HepG2 (cell line): Measurements from ENCODE around the gene DAZAP1. TPM values are rescaled to one million over a fixed set of nuclear protein-coding genes. Genes with fewer than 3 reads are reported as not detected.

Experiments
- BRCA1 ChIP-seq: sonication (generic); formaldehyde crosslinking; IDR thresholded peaks from 2 replicates; pipeline ENCODE4 v1.4.0; 2020; ENCODE audit warnings: missing genetic modification reagents
- CHCHD3 ChIP-seq: sonication (generic); formaldehyde crosslinking; IDR thresholded peaks from 2 replicates; pipeline ENCODE4 v1.8.0; 2022; ENCODE audit warnings: mild to moderate bottlenecking, missing genetic modification reagents, moderate library complexity
- GZF1 ChIP-seq: sonication (generic); formaldehyde crosslinking; IDR thresholded peaks from 2 replicates; pipeline ENCODE4 v1.5.1; 2020; ENCODE audit warnings: mild to moderate bottlenecking, missing genetic modification reagents
- HDAC2 ChIP-seq: sonication (generic); formaldehyde crosslinking; IDR thresholded peaks from 2 replicates; pipeline ENCODE4 v1.4.0; 2020; ENCODE audit warnings: missing genetic modification reagents
- HNF4A ChIP-seq: sonication (generic); formaldehyde crosslinking; IDR thresholded peaks from 2 replicates; pipeline ENCODE4 v1.4.0; 2020; ENCODE audit warnings: missing genetic modification reagents
- MED8 ChIP-seq: sonication (generic); formaldehyde crosslinking; IDR thresholded peaks from 2 replicates; pipeline ENCODE4 v1.8.1; 2023; ENCODE audit warnings: mild to moderate bottlenecking, missing genetic modification reagents; ENCODE audit not compliant: insufficient replicate concordance
- MTA1 ChIP-seq: sonication (generic); formaldehyde crosslinking; IDR thresholded peaks from 2 replicates; pipeline ENCODE4 v1.4.0; 2020; ENCODE audit warnings: missing genetic modification reagents, mild to moderate bottlenecking, borderline replicate concordance
- SMAD9 ChIP-seq: sonication (generic); formaldehyde crosslinking; IDR thresholded peaks from 2 replicates; pipeline ENCODE4 v1.5.1; 2020; ENCODE audit warnings: mild to moderate bottlenecking, missing genetic modification reagents
- XBP1 ChIP-seq: sonication (generic); formaldehyde crosslinking; IDR thresholded peaks from 2 replicates; pipeline ENCODE4 v1.5.0; 2020; ENCODE audit warnings: missing genetic modification reagents
- ZNF12 ChIP-seq: sonication (generic); formaldehyde crosslinking; IDR thresholded peaks from 2 replicates; pipeline ENCODE4 v1.5.0; 2020; ENCODE audit warnings: missing genetic modification reagents
- ZNF264 ChIP-seq: sonication (generic); formaldehyde crosslinking; IDR thresholded peaks from 2 replicates; pipeline ENCODE4 v1.4.0; 2020; ENCODE audit warnings: missing genetic modification reagents
- ZNF496 ChIP-seq: sonication (generic); formaldehyde crosslinking; IDR thresholded peaks from 2 replicates; pipeline ENCODE4 v1.8.1; 2023; ENCODE audit warnings: mild to moderate bottlenecking, moderate library complexity, missing genetic modification reagents; ENCODE audit not compliant: insufficient replicate concordance
- ZNF550 ChIP-seq: sonication (generic); formaldehyde crosslinking; IDR thresholded peaks from 2 replicates; pipeline ENCODE4 v1.4.0; 2020; ENCODE audit warnings: mild to moderate bottlenecking, missing genetic modification reagents, borderline replicate concordance
- ZNF724P ChIP-seq: sonication (generic); formaldehyde crosslinking; IDR thresholded peaks from 2 replicates; pipeline ENCODE4 v1.8.0; 2022; ENCODE audit warnings: missing genetic modification reagents, borderline replicate concordance
- ZNF773 ChIP-seq: sonication (generic); formaldehyde crosslinking; IDR thresholded peaks from 2 replicates; pipeline ENCODE4 v1.4.0; 2020; ENCODE audit warnings: missing genetic modification reagents, borderline replicate concordance
- polyA plus RNA-seq, 8 experiments: library from polyadenylated mRNA; depleted of rRNA in 3 of 8; stranded (reverse) in 7 of 8; unstranded in 1 of 8; fragments of >200 nt; fragmentation: Illumina TruSeq in 4 of 8; extraction: Trizol in 4 of 8; gene quantifications; 2 replicates each; pipeline versions ENCODE4 v1.2.1 to v1.2.3, GENCODE V29; 2011 to 2016; ENCODE audit warnings: low read depth in 4 of 8, missing spikeins in 1 of 8, mixed read lengths in 1 of 8; ENCODE audit not compliant: insufficient read depth in 1 of 8
- total RNA-seq, 5 experiments: library from RNA; depleted of rRNA; stranded (reverse); fragments of >200 nt; fragmentation: Illumina TruSeq; extraction: Trizol; gene quantifications; 2 replicates each; pipeline ENCODE4 v1.2.3, GENCODE V29; 2016; ENCODE audit warnings: low read depth in 1 of 5
- TF ChIP-seq, protein P1 (sequence below): sonication (generic); formaldehyde crosslinking; IDR thresholded peaks from 2 replicates; pipeline ENCODE4 v1.5.0; 2020; ENCODE audit warnings: missing genetic modification reagents
- TF ChIP-seq, protein P2 (sequence below): sonication (generic); formaldehyde crosslinking; IDR thresholded peaks from 2 replicates; pipeline ENCODE4 v1.5.1; 2020; ENCODE audit warnings: mild to moderate bottlenecking, missing genetic modification reagents
- TF ChIP-seq, protein P3 (sequence below): conservative IDR thresholded peaks from 2 replicates; pipeline ENCODE4 v1.6.1; 2018; ENCODE audit warnings: missing genetic modification reagents
- TF ChIP-seq, protein P4 (sequence below): sonication (generic); formaldehyde crosslinking; IDR thresholded peaks from 2 replicates; pipeline ENCODE4 v1.8.1; 2023; ENCODE audit warnings: missing genetic modification reagents, mild to moderate bottlenecking, borderline replicate concordance
- TF ChIP-seq, protein P5 (sequence below): sonication (generic); formaldehyde crosslinking; IDR thresholded peaks from 2 replicates; pipeline ENCODE4 v1.4.0; 2020; ENCODE audit warnings: mild to moderate bottlenecking, missing genetic modification reagents
- TF ChIP-seq, protein P6 (sequence below): sonication (generic); formaldehyde crosslinking; IDR thresholded peaks from 2 replicates; pipeline ENCODE4 v1.4.0; 2020; ENCODE audit warnings: mild to moderate bottlenecking, missing genetic modification reagents
- TF ChIP-seq, protein P7 (sequence below): sonication (generic); formaldehyde crosslinking; IDR thresholded peaks from 2 replicates; pipeline ENCODE4 v1.4.0; 2020; ENCODE audit warnings: mild to moderate bottlenecking, missing genetic modification reagents

Gene DAZAP1
- total and polyA plus RNA-seq, 2 of the 13 experiments (the other 11 are each of a cell fraction or from before 2014, with no cell fraction given): 63.3 to 79.2 TPM

DNA sequence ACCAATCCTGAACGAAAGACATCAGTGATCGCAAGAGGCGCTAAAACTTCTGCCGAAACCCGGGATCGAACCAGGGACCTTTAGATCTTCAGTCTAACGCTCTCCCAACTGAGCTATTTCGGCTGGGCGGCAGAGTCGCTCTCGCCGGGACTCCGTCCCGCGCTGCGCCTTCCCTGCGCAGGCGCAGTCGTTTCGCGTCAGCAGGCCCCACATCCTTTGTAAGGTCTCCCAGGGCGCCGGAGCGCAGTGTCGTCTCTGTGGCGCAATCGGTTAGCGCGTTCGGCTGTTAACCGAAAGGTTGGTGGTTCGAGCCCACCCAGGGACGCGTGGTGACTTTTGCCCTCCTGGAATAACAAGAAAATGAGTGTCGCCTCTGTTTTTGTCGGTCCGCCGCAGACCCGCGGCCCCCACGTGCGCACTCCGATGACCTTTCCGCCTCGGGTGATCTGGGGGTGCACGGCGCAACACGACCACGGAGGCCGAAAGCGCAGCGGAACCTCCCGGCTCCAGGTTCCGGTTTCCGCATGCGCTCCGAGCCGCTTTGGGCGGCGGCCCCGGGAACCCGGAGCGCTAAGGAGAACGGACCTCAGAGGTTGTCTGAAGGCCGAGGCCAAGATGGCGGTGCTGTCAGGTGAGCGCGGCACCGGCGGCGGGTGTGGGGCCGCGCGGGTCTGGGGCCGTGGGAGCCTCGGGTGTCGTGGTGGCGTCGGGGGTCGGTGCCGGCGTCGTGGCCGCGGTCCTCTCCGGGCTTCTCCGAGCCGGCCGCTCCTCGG is 23.9 kb upstream of the DAZAP1 start, which contains the start of gene NDUFS7 (continued):
- TF ChIP-seq, protein P1, sequence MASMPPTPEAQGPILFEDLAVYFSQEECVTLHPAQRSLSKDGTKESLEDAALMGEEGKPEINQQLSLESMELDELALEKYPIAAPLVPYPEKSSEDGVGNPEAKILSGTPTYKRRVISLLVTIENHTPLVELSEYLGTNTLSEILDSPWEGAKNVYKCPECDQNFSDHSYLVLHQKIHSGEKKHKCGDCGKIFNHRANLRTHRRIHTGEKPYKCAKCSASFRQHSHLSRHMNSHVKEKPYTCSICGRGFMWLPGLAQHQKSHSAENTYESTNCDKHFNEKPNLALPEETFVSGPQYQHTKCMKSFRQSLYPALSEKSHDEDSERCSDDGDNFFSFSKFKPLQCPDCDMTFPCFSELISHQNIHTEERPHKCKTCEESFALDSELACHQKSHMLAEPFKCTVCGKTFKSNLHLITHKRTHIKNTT: no peak
- TF ChIP-seq GZF1 (CRISPR knock-in tag) (peak; percentile 87; the same call in 1 of the 2 replicates), ZNF12 (CRISPR knock-in tag) (peak; percentile 85), XBP1 (no peak), ZNF550 (peak; percentile 70; the same call in 1 of the 2 replicates), SMAD9 (CRISPR knock-in tag) (peak; percentile 94), MED8 (CRISPR knock-in tag) (peak; percentile 76), ZNF264 (no peak; the same call in none of the 2 replicates), ZNF496 (CRISPR knock-in tag) (no peak), MTA1 (CRISPR knock-in tag) (peak; percentile 98), HDAC2 (CRISPR knock-in tag) (peak; percentile 90), ZNF773 (CRISPR knock-in tag) (peak; percentile 95; the same call in 1 of the 2 replicates), CHCHD3 (peak; percentile 88; the same call in 1 of the 2 replicates), ZNF724P (CRISPR knock-in tag) (peak; percentile 82; the same call in 1 of the 2 replicates), BRCA1 (CRISPR knock-in tag) (peak; percentile 88), HNF4A (CRISPR knock-in tag) (peak; percentile 74)
- TF ChIP-seq, protein P2, sequence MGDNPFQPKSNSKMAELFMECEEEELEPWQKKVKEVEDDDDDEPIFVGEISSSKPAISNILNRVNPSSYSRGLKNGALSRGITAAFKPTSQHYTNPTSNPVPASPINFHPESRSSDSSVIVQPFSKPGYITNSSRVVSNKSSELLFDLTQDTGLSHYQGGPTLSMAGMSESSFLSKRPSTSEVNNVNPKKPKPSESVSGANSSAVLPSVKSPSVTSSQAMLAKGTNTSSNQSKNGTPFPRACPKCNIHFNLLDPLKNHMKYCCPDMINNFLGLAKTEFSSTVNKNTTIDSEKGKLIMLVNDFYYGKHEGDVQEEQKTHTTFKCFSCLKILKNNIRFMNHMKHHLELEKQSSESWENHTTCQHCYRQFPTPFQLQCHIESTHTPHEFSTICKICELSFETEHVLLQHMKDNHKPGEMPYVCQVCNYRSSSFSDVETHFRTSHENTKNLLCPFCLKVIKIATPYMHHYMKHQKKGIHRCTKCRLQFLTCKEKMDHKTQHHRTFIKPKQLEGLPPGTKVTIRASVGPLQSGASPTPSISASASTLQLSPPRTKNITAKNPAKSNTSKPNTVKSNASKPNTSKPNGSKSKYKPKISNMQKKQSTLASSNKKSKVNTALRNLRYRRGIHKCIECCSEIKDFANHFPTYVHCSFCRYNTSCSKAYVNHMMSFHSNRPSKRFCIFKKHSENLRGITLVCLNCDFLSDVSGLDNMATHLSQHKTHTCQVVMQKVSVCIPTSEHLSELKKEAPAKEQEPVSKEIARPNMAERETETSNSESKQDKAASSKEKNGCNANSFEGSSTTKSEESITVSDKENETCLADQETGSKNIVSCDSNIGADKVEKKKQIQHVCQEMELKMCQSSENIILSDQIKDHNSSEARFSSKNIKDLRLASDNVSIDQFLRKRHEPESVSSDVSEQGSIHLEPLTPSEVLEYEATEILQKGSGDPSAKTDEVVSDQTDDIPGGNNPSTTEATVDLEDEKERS: peak; percentile 98
- TF ChIP-seq, protein P3, sequence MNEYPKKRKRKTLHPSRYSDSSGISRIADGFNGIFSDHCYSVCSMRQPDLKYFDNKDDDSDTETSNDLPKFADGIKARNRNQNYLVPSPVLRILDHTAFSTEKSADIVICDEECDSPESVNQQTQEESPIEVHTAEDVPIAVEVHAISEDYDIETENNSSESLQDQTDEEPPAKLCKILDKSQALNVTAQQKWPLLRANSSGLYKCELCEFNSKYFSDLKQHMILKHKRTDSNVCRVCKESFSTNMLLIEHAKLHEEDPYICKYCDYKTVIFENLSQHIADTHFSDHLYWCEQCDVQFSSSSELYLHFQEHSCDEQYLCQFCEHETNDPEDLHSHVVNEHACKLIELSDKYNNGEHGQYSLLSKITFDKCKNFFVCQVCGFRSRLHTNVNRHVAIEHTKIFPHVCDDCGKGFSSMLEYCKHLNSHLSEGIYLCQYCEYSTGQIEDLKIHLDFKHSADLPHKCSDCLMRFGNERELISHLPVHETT: peak; percentile 95
- TF ChIP-seq, protein P4, sequence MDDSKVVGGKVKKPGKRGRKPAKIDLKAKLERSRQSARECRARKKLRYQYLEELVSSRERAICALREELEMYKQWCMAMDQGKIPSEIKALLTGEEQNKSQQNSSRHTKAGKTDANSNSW (CRISPR knock-in tag): no peak; the same call in 1 of the 2 replicates
- TF ChIP-seq, protein P5, sequence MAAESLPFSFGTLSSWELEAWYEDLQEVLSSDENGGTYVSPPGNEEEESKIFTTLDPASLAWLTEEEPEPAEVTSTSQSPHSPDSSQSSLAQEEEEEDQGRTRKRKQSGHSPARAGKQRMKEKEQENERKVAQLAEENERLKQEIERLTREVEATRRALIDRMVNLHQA (CRISPR knock-in tag): no peak
- TF ChIP-seq, protein P6, sequence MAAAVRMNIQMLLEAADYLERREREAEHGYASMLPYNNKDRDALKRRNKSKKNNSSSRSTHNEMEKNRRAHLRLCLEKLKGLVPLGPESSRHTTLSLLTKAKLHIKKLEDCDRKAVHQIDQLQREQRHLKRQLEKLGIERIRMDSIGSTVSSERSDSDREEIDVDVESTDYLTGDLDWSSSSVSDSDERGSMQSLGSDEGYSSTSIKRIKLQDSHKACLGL: peak; percentile 83; the same call in 1 of the 2 replicates
- TF ChIP-seq, protein P7, sequence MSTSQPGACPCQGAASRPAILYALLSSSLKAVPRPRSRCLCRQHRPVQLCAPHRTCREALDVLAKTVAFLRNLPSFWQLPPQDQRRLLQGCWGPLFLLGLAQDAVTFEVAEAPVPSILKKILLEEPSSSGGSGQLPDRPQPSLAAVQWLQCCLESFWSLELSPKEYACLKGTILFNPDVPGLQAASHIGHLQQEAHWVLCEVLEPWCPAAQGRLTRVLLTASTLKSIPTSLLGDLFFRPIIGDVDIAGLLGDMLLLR (CRISPR knock-in tag): peak; percentile 68
